GM19035 (cell line): ENCODE results near the gene KCNE4.

Experiments
- ATAC-seq: cut with Tn5 transposase; IDR thresholded peaks from one replicate; pipeline ENCODE4 v1.9.1; 2021; ENCODE audit not compliant: unreplicated experiment

KCNE4 gene

GRCh38 chr2:223051693-223052289 is at the start of gene KCNE4:
Gene KCNE4 (plus strand): TSS chr2:223052190. CDS start chr2:223052831, 641 bp downstream.
- ATAC-seq: no peak

GRCh38 chr2:223003191-223003590 is 48.8 kb upstream of the KCNE4 start:
- no peak for ATAC-seq

- no peak for ATAC-seq
Observed at GRCh38 chr2:223005496-223005895, 46.5 kb upstream of the KCNE4 start.

GRCh38 chr2:223007531-223007930 is 44.5 kb upstream of the KCNE4 start:
- no peak for ATAC-seq

- ATAC-seq: no peak
Observed at GRCh38 chr2:223008162-223008561, 43.8 kb upstream of the KCNE4 start.

GRCh38 chr2:223008956-223009355 is 43.0 kb upstream of the KCNE4 start:
- no peak for ATAC-seq

GRCh38 chr2:223010641-223011040 is 41.3 kb upstream of the KCNE4 start:
- no peak for ATAC-seq

- ATAC-seq: no peak
Observed at GRCh38 chr2:223012291-223012690, 39.7 kb upstream of the KCNE4 start.

GRCh38 chr2:223019390-223019930 is 32.5 kb upstream of the KCNE4 start:
- ATAC-seq: no peak

- peak; percentile 95 for ATAC-seq
Observed at GRCh38 chr2:223019987-223020717, 31.8 kb upstream of the KCNE4 start.

- no peak for ATAC-seq
Observed at GRCh38 chr2:223020971-223021675, 30.9 kb upstream of the KCNE4 start.

- no peak for ATAC-seq
Observed at GRCh38 chr2:223026357-223027110, 25.5 kb upstream of the KCNE4 start.

- ATAC-seq: no peak
Observed at GRCh38 chr2:223027442-223027841, 24.5 kb upstream of the KCNE4 start.

- ATAC-seq: no peak
Observed at GRCh38 chr2:223029287-223029686, 22.7 kb upstream of the KCNE4 start.

- ATAC-seq: no peak
Observed at GRCh38 chr2:223032187-223033142, 19.5 kb upstream of the KCNE4 start.

- no peak for ATAC-seq
Observed at GRCh38 chr2:223034221-223034975, 17.6 kb upstream of the KCNE4 start.

GRCh38 chr2:223036790-223037444 is 15.1 kb upstream of the KCNE4 start:
- ATAC-seq: no peak

- ATAC-seq: no peak
Observed at GRCh38 chr2:223037445-223037800, 14.6 kb upstream of the KCNE4 start.

GRCh38 chr2:223039618-223040017 is 12.4 kb upstream of the KCNE4 start:
- no peak for ATAC-seq
